ENCODE results near the gene RGPD4.

The RGPD4 gene

GRCh38 chr2:107931412-107931811 lies 104.7 kb downstream of the RGPD4 start:
- DNase-seq = no peak

- DNase-seq = no peak
Measured at GRCh38 chr2:107932488-107932887, 105.8 kb downstream of the RGPD4 start.

- no peak for DNase-seq
Measured at GRCh38 chr2:107932979-107933378, 106.3 kb downstream of the RGPD4 start.

GRCh38 chr2:107936433-107937359 lies 110.0 kb downstream of the RGPD4 start:
- DNase-seq = no peak
